Activated B cell treated with CpG ODN at 0.5 μM for 24 hours (primary cell): Measurements from ENCODE around the gene MUC5B. TPM values are rescaled to one million over a fixed set of nuclear protein-coding genes. Genes with fewer than 3 reads are reported as not detected.

Source experiments
- ATAC-seq: fragments of 200-7000 bp; cut with Tn5 transposase; one replicate; pipeline ENCODE4 v1.10.0; 2021; ENCODE audit warnings: low read depth, mild to moderate bottlenecking, moderate library complexity
- CTCF ChIA-PET: fragments of 350-600 bp; sonication (Branson Sonifier 250); formaldehyde crosslinking; loops from one replicate; lab custom pipeline; 2021; ENCODE audit warnings: antibody characterized with exemption; lab: Charles Lee
- POLR2A ChIA-PET: fragments of 350-600 bp; sonication (Branson Sonifier 250); formaldehyde crosslinking; loops from one replicate; lab custom pipeline; 2021; ENCODE audit warnings: antibody characterized with exemption; lab: Charles Lee
- DNase-seq: peaks from one replicate; pipeline ENCODE4 v3.0.0; 2022
- H3K27ac Mint-ChIP-seq: one replicate; pipeline ENCODE4 v1.8.0; 2020; ENCODE audit warnings: mixed read lengths
- H3K27me3 Mint-ChIP-seq: one replicate; pipeline ENCODE4 v1.8.0; 2021; ENCODE audit warnings: mixed read lengths
- H3K36me3 Mint-ChIP-seq: one replicate; pipeline ENCODE4 v1.8.0; 2021; ENCODE audit warnings: low read depth, mixed read lengths
- H3K4me1 Mint-ChIP-seq: one replicate; pipeline ENCODE4 v1.8.0; 2021; ENCODE audit warnings: mixed read lengths
- H3K4me3 Mint-ChIP-seq: one replicate; pipeline ENCODE4 v1.8.0; 2020; ENCODE audit warnings: mild to moderate bottlenecking, mixed read lengths
- H3K9me3 Mint-ChIP-seq: one replicate; pipeline ENCODE4 v1.8.0; 2020; ENCODE audit warnings: mixed read lengths
- intact Hi-C: fragments of 100-400 bp; cut with micrococcal nuclease; formaldehyde crosslinking; loops from one replicate; pipeline ENCODE4 v1.15.1; 2024
- total RNA-seq: library from RNA; stranded (reverse); gene quantifications from 2 replicates; pipeline ENCODE4 v1.2.3, GENCODE V29; 2022
- TF ChIP-seq, protein P1 (sequence below): fragments of 200-600 bp; IDR thresholded peaks from one replicate; pipeline ENCODE4 v1.8.0; 2022; ENCODE audit warnings: antibody characterized with exemption, mild to moderate bottlenecking

MUC5B gene
- total RNA-seq, 1 donor from 2014 or later, result not detected

DNA sequence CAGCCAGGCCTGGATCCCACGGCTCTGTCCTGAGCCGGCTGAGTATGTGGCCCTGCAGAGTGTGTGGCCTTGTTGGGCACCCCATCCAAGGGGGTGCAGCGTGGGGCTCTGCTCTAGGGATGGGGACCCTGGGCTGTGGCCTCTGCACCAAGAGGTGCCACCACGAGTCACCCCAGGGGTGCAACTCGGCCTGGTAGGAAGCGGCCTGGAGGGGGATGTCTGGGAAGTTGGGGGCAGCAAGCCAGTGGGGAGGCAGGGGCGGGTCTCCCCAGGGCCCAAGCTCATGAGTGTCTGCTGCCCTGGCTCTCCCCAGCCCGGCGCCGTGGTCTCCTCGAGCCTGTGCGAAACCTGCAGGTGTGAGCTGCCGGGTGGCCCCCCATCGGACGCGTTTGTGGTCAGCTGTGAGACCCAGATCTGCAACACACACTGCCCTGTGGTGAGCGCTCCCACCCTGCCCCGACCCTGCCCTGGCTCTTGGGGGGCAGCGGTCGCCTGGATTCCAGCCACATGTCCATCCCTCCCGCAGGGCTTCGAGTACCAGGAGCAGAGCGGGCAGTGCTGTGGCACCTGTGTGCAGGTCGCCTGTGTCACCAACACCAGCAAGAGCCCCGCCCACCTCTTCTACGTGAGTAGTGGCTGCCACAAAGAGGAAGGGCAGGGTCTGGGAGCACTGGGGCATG lies 24.2 kb upstream of the MUC5B start:
- intact Hi-C loops, result no loop called here
- H3K27me3 Mint-ChIP-seq, result no peaks in the 10 kb centered on the region
- POLR2A ChIA-PET, result no interaction called here

DNA sequence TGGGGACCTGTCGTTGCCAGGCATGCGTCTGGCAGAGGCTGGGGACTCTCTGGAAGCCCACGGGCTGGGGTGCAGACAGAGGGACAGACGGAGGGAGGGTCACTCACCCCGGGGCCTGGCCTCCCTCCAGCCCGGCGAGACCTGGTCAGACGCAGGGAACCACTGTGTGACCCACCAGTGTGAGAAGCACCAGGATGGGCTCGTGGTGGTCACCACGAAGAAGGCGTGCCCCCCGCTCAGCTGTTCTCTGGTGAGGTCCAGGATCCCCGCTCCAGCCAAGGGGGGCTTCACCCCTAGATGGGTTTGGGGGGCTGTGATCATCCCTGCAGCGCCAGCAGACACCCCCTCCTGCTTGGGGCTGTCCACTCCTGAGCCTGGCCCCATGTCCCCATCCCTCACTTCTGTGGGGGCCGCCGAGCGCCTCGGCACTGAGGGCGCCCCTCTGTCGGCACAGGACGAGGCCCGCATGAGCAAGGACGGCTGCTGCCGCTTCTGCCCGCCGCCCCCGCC lies 23.6 kb upstream of the MUC5B start:
- POLR2A ChIA-PET, result no interaction called here
- CTCF ChIA-PET, result interaction anchor here (5.9 kb wide), 1 partner anchor 376 kb away, joined by 48 read pairs; no protein-coding TSS in a partner anchor
- DNase-seq (no peak), ATAC-seq (no peak)
- Mint-ChIP-seq H3K4me1 (no peaks in the 10 kb centered on the region), H3K27me3 (no peaks in the 10 kb centered on the region), H3K36me3 (no peaks in the 10 kb centered on the region), H3K4me3 (no peak overlapping the region), H3K9me3 (no peaks in the 10 kb centered on the region), H3K27ac (no peak overlapping the region)
- intact Hi-C loops, result no loop called here
- TF ChIP-seq, protein P1, sequence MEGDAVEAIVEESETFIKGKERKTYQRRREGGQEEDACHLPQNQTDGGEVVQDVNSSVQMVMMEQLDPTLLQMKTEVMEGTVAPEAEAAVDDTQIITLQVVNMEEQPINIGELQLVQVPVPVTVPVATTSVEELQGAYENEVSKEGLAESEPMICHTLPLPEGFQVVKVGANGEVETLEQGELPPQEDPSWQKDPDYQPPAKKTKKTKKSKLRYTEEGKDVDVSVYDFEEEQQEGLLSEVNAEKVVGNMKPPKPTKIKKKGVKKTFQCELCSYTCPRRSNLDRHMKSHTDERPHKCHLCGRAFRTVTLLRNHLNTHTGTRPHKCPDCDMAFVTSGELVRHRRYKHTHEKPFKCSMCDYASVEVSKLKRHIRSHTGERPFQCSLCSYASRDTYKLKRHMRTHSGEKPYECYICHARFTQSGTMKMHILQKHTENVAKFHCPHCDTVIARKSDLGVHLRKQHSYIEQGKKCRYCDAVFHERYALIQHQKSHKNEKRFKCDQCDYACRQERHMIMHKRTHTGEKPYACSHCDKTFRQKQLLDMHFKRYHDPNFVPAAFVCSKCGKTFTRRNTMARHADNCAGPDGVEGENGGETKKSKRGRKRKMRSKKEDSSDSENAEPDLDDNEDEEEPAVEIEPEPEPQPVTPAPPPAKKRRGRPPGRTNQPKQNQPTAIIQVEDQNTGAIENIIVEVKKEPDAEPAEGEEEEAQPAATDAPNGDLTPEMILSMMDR, result no peak

More for the DNA sequence above, 24.2 kb upstream of the MUC5B start:
- no peak overlapping the region for H3K27ac Mint-ChIP-seq
- TF ChIP-seq, protein P1, result no peak
- H3K4me1 Mint-ChIP-seq, result no peaks in the 10 kb centered on the region
- no peak overlapping the region for H3K4me3 Mint-ChIP-seq
- H3K36me3 Mint-ChIP-seq, result no peaks in the 10 kb centered on the region
- H3K9me3 Mint-ChIP-seq, result no peaks in the 10 kb centered on the region
- no peak for ATAC-seq
- DNase-seq, result no peak
- CTCF ChIA-PET, result no interaction called here

DNA sequence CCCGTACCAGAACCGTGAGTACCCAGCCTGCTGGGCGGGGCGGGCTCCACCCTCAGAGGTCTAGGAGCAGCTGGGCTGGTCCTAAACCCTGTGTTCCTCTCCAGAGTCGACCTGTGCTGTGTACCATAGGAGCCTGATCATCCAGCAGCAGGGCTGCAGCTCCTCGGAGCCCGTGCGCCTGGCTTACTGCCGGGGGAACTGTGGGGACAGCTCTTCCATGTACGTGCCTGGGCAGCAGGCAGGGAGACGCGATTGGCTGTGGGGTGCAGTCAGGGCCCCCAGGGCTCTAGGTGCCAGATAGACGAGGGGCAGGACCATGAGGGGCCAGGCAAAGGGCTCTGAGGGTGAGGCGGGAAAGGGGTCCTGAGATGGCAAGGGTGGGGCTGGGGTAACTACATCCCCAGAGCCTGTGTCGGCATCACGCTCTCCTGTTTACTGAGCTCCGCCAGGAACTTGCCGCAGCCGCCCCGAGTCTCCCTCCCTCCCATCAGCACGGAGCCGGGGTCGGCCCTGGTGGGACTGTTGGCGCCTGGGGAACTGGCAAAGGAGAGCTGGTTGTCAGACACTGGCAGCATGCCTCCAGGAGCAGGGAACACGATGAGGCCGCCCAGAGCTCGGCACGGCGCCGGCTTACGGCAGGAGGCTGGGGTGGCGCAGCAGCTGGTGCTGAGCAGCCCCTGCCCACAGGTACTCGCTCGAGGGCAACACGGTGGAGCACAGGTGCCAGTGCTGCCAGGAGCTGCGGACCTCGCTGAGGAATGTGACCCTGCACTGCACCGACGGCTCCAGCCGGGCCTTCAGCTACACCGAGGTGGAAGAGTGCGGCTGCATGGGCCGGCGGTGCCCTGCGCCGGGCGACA lies 22.9 kb upstream of the MUC5B start:
- H3K9me3 Mint-ChIP-seq, result no peaks in the 10 kb centered on the region
- no peaks in the 10 kb centered on the region for H3K27me3 Mint-ChIP-seq
- H3K36me3 Mint-ChIP-seq, result no peaks in the 10 kb centered on the region
- ChIA-PET CTCF (interaction anchor here (5.9 kb wide), 1 partner anchor 375 kb away, joined by 48 read pairs; no protein-coding TSS in a partner anchor), POLR2A (no interaction called here)
- TF ChIP-seq, protein P1, result no peak
- DNase-seq, result no peak
- H3K27ac Mint-ChIP-seq, result no peak overlapping the region
- intact Hi-C loops, result no loop called here
- no peak overlapping the region for H3K4me3 Mint-ChIP-seq
- no peak for ATAC-seq
- no peaks in the 10 kb centered on the region for H3K4me1 Mint-ChIP-seq

DNA sequence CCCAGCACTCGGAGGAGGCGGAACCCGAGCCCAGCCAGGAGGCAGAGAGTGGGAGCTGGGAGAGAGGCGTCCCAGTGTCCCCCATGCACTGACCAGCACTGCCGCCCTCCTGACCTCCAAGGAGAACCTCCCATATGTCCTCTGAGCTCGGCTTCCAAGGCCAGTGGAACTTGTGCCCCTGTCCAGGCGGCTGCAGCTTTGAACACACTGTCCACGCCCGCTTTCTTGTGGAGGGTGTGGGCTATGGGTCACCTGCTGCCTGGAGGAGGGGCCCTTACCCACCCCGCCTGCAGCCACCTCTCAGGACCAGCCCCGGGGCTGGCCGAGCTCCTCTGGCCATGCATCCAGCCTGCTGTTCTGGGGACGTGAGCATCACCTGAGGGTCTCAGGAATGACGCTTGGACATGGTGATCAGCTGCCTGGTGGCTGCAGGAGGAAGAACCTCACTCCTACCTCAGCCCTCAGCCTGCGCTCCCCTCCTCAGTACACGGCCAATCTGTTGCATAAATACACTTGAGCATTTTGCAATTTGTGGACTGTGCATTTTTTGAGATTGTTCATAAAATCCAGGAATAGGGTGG lies 22.2 kb upstream of the MUC5B start:
- DNase-seq, result no peak
- no peaks in the 10 kb centered on the region for H3K9me3 Mint-ChIP-seq
- ChIA-PET CTCF (interaction anchor here (5.9 kb wide), 1 partner anchor 374 kb away, joined by 48 read pairs; no protein-coding TSS in a partner anchor), POLR2A (no interaction called here)
- no peak overlapping the region for H3K4me3 Mint-ChIP-seq
- H3K4me1 Mint-ChIP-seq, result no peaks in the 10 kb centered on the region
- TF ChIP-seq, protein P1, result no peak
- H3K27ac Mint-ChIP-seq, result no peak overlapping the region
- intact Hi-C loops, result no loop called here
- ATAC-seq, result no peak
- H3K36me3 Mint-ChIP-seq, result no peaks in the 10 kb centered on the region
- no peaks in the 10 kb centered on the region for H3K27me3 Mint-ChIP-seq
